ENCODE data around the gene PSMB7.

GRCh38 chr9:124385623-124386022 is 29.6 kb downstream of the PSMB7 start:
- no peak for TF ChIP-seq ZNF580 (CRISPR knock-in tag; IDR thresholded peaks at IDR 0.05; ENCODE audit: borderline replicate concordance, low read depth)
- no peak for TF ChIP-seq SRF (IDR thresholded peaks at IDR 0.05; ENCODE audit: low read depth, low read length)
- TF ChIP-seq ZNF292 (CRISPR knock-in tag; IDR thresholded peaks at IDR 0.05; ENCODE audit: borderline replicate concordance, low read depth) = no peak
- no peak for TF ChIP-seq ZNF142 (CRISPR knock-in tag; IDR thresholded peaks at IDR 0.05)
- TF ChIP-seq ZEB1 (IDR thresholded peaks at IDR 0.05; ENCODE audit: insufficient replicate concordance, low read depth) = no peak
- TF ChIP-seq FOSL1 (CRISPR knock-in tag; IDR thresholded peaks at IDR 0.05; ENCODE audit: borderline replicate concordance) = no peak
- no peak for TF ChIP-seq YY1 (IDR thresholded peaks at IDR 0.05; ENCODE audit: insufficient read depth, insufficient replicate concordance, low read depth, low read length)
- TF ChIP-seq CTCF (CRISPR knock-in tag; IDR thresholded peaks at IDR 0.05) = no peak
- no peak for TF ChIP-seq MAX (IDR thresholded peaks at IDR 0.05)
- TF ChIP-seq ATF4 (CRISPR knock-in tag; IDR thresholded peaks at IDR 0.05) = no peak
- no peak for TF ChIP-seq THAP7 (CRISPR knock-in tag; IDR thresholded peaks at IDR 0.05)
- no peak for TF ChIP-seq FOXK1 (CRISPR knock-in tag; IDR thresholded peaks at IDR 0.05; ENCODE audit: borderline replicate concordance, low read depth)
- no peak for TF ChIP-seq POLR2A (IDR thresholded peaks at IDR 0.05; ENCODE audit: insufficient read depth in 1 of 2, low read depth in 2 of 2, low read length in 2 of 2)
